Epithelial cell of proximal tubule (primary cell): ENCODE results near the gene PDZD4. TPM values are rescaled to one million over a fixed set of nuclear protein-coding genes. Genes with fewer than 3 reads are reported as not detected.
"Not testable (repeated sequence)": the region's sequence is repeated elsewhere in the genome, so short reads cannot be mapped to it uniquely, and the experiment has no call there.

Source experiments
- DNase-seq: peaks from one replicate; pipeline ENCODE4 v3.0.0-alpha.2; 2011; ENCODE audit warnings: low read depth
- H3K4me3 ChIP-seq: 2 replicates; pipeline ENCODE4 v1.5.1; 2011; ENCODE audit warnings: low read depth, mild to moderate bottlenecking, low read length
- CTCF ChIP-seq: conservative IDR thresholded peaks from 2 replicates; pipeline ENCODE4 v1.5.1; 2012; ENCODE audit warnings: low read depth, mild to moderate bottlenecking, low read length
- total RNA-seq: library from RNA; depleted of rRNA; stranded (reverse); fragments of >200 nt; gene quantifications from 2 replicates; pipeline ENCODE4 v1.2.3, GENCODE V29; 2015

PDZD4 gene
- total RNA-seq, 1 donor from 2014 or later, result 0.17 TPM

- no peak for DNase-seq
- peak overlapping the region; percentile 8 for H3K4me3 ChIP-seq
- TF ChIP-seq CTCF, result no peak
These were observed 11.6 kb downstream of the PDZD4 start for GRCh38 chrX:153818571-153819383.

DNA sequence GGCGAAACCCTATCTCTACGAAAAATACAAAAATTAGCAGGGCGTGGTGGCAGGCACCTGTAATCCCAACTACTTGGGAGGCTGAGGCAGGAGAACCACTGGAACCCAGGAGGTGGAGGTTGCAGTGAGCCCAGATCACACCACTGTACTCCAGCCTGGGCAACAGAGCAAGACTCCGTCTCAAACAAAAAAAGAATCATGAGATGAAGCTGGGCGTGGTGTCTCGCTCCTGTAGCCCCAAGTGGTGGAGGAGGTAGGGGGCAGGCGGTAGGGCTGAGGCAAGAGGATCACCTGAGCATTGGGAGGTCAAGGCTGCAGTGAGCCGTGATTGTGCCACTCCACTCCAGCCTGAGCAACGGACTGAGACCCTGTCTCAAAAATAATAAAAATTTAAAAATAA is 12.3 kb downstream of the PDZD4 start:
- DNase-seq, H3K4me3 ChIP-seq: not testable (repeated sequence)

GRCh38 chrX:153816831-153817690 is 13.3 kb downstream of the PDZD4 start:
- no peak for DNase-seq
- no peak overlapping the region for H3K4me3 ChIP-seq
- TF ChIP-seq CTCF, result no peak

GRCh38 chrX:153814591-153815315 is 15.6 kb downstream of the PDZD4 start:
- no peak overlapping the region for H3K4me3 ChIP-seq
- DNase-seq, result no peak
- no peak for TF ChIP-seq CTCF

GRCh38 chrX:153813161-153813560 is 17.2 kb downstream of the PDZD4 start:
- no peak for DNase-seq
- TF ChIP-seq CTCF, result no peak
- no peak overlapping the region for H3K4me3 ChIP-seq

GRCh38 chrX:153812220-153812619 is 18.1 kb downstream of the PDZD4 start:
- TF ChIP-seq CTCF, result no peak

GRCh38 chrX:153807976-153808375 is 22.4 kb downstream of the PDZD4 start:
- H3K4me3 ChIP-seq, result no peak overlapping the region
- no peak for DNase-seq
- no peak for TF ChIP-seq CTCF

More at GRCh38 chrX:153812220-153812619, 18.1 kb downstream of the PDZD4 start:
- no peak overlapping the region for H3K4me3 ChIP-seq
- DNase-seq, result no peak
